GM12891 (cell line): Measurements from ENCODE around the gene TTC13.

Experiments
- POLR2A ChIP-seq: IDR thresholded peaks from 2 replicates; pipeline ENCODE4 v1.6.1; 2011; ENCODE audit warnings: low read depth, low read length, control low read depth
- POLR2AphosphoS5 ChIP-seq: IDR thresholded peaks from 2 replicates; pipeline ENCODE4 v1.6.1; 2011; ENCODE audit warnings: low read depth, low read length, control low read depth
- POU2F2 ChIP-seq: IDR thresholded peaks from 2 replicates; pipeline ENCODE4 v1.6.1; 2011; ENCODE audit warnings: low read depth, mild to moderate bottlenecking, control low read depth, low read length, moderate library complexity
- TAF1 ChIP-seq: IDR thresholded peaks from 2 replicates; pipeline ENCODE4 v1.6.1; 2011; ENCODE audit warnings: low read depth, low read length, control low read depth

GRCh38 chr1:230883967-230884366 lies 94.7 kb downstream of the TTC13 start:
- TF ChIP-seq POLR2A = no peak
- no peak for TF ChIP-seq POLR2AphosphoS5
- no peak for TF ChIP-seq TAF1
- TF ChIP-seq POU2F2 = no peak
